ENCODE results near the gene TJP3. TPM values are rescaled to one million over a fixed set of nuclear protein-coding genes. Genes with fewer than 3 reads are reported as not detected.

Gene TJP3
- total and polyA plus RNA-seq, 2 experiments from 2014 or later: 18.2 to 23.9 TPM

DNA sequence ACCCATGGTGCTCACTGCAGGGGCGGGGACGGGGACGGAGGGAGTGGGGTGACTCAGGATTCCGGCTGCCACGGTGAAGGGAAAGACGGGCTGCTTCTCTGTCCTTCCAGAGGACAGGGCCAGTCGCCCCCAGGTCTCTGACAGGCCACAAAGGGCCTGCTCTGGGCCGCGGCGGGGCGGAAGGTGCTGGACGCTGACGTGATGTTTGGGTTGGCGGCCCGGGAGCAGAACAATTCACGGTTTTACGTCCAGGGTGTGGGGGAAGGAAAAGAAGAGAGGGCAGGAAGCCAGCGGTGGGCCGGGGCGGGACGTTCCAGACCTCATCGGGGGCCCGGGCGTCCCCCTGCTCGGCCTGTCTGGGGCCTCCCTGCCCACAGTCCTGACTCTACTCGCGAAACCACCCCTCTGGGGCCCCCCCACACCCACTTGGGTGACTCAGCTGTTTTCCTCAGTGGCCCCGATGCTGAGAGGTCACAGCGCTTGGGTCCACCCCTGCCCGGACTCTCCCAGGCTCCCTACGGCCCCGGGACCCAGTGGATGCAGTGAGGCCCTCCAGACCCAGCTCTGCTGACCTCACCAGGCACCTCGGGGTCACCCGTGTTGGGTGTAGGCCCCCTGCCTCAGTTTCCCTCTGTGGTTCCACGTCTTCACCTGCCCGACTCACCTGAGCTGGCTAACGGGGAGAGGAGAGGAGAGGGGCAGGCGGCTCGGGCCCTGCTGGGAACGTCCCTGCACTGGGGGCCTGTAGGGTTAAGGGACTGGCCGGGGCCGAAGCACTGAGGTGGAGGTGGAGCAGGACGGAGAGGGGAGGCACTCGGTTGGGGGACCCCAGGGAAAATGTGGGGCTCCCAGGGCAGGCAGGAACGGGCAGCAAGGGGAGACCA lies 37.1 kb upstream of the TJP3 start:
- no peak overlapping the region for H2AFZ ChIP-seq
- H3K4me3 Mint-ChIP-seq: no peak overlapping the region
- H3K27me3 Mint-ChIP-seq (ENCODE audit: insufficient read depth, low read depth, poor library complexity): peaks cover 9% of the 10 kb centered on the region

More for the DNA sequence above, 37.1 kb upstream of the TJP3 start:
- no peak overlapping the region for H3K4me2 ChIP-seq
- Mint-ChIP-seq H3K4me1 (peaks cover 21% of the 10 kb centered on the region), H3K36me3 (ENCODE audit: low read depth) (peaks cover 8% of the 10 kb centered on the region; the same call in 1 of the 3 replicates), H3K9me3 (no peaks in the 10 kb centered on the region), H3K27ac (peak overlapping the region; percentile 94)
- H4K20me1 ChIP-seq (replicated peaks; ENCODE audit: insufficient read depth): peaks cover 3% of the 10 kb centered on the region; the same call in 1 of the 2 replicates
- H3K4me1 ChIP-seq (ENCODE audit: insufficient read depth): peaks cover 6% of the 10 kb centered on the region; the same call in 1 of the 2 replicates
- H3K27ac ChIP-seq (ENCODE audit: low read depth): no peak overlapping the region
- H3K9me2 ChIP-seq (ENCODE audit: insufficient read depth): no peaks in the 10 kb centered on the region
- H3K4me3 ChIP-seq: no peak overlapping the region
- DNase-seq (ENCODE audit: low spot score) (no peak), ATAC-seq (peak; percentile 3; the same call in 1 of the 3 replicates)
- no peaks in the 10 kb centered on the region for H3K36me3 ChIP-seq (ENCODE audit: insufficient read depth)
- no peaks in the 10 kb centered on the region for H3F3A ChIP-seq (replicated peaks; ENCODE audit: low read depth)
- TF ChIP-seq EZH2phosphoT487 (IDR thresholded peaks at IDR 0.05; ENCODE audit: unreplicated experiment) (no peak), ZNF114 (CRISPR knock-in tag; IDR thresholded peaks at IDR 0.05) (no peak), ZNF331 (CRISPR knock-in tag; IDR thresholded peaks at IDR 0.05; ENCODE audit: low read depth) (no peak), STAT1 (IDR thresholded peaks at IDR 0.05; ENCODE audit: unreplicated experiment) (no peak), JUNB (IDR thresholded peaks at IDR 0.05; ENCODE audit: unreplicated experiment) (no peak), NANOG (IDR thresholded peaks at IDR 0.05; ENCODE audit: borderline replicate concordance) (no peak), POLR2AphosphoS5 (IDR thresholded peaks at IDR 0.05; ENCODE audit: low read depth) (no peak), EZH2 (IDR thresholded peaks at IDR 0.05; ENCODE audit: low read depth, unreplicated experiment) (no peak), CREB1 (CRISPR knock-in tag; IDR thresholded peaks at IDR 0.05; ENCODE audit: low read depth) (no peak)
- TF ChIP-seq, protein P1, sequence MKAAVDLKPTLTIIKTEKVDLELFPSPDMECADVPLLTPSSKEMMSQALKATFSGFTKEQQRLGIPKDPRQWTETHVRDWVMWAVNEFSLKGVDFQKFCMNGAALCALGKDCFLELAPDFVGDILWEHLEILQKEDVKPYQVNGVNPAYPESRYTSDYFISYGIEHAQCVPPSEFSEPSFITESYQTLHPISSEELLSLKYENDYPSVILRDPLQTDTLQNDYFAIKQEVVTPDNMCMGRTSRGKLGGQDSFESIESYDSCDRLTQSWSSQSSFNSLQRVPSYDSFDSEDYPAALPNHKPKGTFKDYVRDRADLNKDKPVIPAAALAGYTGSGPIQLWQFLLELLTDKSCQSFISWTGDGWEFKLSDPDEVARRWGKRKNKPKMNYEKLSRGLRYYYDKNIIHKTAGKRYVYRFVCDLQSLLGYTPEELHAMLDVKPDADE (IDR thresholded peaks at IDR 0.05): no peak
- TF ChIP-seq, protein P2, sequence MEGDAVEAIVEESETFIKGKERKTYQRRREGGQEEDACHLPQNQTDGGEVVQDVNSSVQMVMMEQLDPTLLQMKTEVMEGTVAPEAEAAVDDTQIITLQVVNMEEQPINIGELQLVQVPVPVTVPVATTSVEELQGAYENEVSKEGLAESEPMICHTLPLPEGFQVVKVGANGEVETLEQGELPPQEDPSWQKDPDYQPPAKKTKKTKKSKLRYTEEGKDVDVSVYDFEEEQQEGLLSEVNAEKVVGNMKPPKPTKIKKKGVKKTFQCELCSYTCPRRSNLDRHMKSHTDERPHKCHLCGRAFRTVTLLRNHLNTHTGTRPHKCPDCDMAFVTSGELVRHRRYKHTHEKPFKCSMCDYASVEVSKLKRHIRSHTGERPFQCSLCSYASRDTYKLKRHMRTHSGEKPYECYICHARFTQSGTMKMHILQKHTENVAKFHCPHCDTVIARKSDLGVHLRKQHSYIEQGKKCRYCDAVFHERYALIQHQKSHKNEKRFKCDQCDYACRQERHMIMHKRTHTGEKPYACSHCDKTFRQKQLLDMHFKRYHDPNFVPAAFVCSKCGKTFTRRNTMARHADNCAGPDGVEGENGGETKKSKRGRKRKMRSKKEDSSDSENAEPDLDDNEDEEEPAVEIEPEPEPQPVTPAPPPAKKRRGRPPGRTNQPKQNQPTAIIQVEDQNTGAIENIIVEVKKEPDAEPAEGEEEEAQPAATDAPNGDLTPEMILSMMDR (conservative IDR thresholded peaks at IDR 0.05; ENCODE audit: low read depth in 2 of 2): no peak
- TF ChIP-seq, protein P3, sequence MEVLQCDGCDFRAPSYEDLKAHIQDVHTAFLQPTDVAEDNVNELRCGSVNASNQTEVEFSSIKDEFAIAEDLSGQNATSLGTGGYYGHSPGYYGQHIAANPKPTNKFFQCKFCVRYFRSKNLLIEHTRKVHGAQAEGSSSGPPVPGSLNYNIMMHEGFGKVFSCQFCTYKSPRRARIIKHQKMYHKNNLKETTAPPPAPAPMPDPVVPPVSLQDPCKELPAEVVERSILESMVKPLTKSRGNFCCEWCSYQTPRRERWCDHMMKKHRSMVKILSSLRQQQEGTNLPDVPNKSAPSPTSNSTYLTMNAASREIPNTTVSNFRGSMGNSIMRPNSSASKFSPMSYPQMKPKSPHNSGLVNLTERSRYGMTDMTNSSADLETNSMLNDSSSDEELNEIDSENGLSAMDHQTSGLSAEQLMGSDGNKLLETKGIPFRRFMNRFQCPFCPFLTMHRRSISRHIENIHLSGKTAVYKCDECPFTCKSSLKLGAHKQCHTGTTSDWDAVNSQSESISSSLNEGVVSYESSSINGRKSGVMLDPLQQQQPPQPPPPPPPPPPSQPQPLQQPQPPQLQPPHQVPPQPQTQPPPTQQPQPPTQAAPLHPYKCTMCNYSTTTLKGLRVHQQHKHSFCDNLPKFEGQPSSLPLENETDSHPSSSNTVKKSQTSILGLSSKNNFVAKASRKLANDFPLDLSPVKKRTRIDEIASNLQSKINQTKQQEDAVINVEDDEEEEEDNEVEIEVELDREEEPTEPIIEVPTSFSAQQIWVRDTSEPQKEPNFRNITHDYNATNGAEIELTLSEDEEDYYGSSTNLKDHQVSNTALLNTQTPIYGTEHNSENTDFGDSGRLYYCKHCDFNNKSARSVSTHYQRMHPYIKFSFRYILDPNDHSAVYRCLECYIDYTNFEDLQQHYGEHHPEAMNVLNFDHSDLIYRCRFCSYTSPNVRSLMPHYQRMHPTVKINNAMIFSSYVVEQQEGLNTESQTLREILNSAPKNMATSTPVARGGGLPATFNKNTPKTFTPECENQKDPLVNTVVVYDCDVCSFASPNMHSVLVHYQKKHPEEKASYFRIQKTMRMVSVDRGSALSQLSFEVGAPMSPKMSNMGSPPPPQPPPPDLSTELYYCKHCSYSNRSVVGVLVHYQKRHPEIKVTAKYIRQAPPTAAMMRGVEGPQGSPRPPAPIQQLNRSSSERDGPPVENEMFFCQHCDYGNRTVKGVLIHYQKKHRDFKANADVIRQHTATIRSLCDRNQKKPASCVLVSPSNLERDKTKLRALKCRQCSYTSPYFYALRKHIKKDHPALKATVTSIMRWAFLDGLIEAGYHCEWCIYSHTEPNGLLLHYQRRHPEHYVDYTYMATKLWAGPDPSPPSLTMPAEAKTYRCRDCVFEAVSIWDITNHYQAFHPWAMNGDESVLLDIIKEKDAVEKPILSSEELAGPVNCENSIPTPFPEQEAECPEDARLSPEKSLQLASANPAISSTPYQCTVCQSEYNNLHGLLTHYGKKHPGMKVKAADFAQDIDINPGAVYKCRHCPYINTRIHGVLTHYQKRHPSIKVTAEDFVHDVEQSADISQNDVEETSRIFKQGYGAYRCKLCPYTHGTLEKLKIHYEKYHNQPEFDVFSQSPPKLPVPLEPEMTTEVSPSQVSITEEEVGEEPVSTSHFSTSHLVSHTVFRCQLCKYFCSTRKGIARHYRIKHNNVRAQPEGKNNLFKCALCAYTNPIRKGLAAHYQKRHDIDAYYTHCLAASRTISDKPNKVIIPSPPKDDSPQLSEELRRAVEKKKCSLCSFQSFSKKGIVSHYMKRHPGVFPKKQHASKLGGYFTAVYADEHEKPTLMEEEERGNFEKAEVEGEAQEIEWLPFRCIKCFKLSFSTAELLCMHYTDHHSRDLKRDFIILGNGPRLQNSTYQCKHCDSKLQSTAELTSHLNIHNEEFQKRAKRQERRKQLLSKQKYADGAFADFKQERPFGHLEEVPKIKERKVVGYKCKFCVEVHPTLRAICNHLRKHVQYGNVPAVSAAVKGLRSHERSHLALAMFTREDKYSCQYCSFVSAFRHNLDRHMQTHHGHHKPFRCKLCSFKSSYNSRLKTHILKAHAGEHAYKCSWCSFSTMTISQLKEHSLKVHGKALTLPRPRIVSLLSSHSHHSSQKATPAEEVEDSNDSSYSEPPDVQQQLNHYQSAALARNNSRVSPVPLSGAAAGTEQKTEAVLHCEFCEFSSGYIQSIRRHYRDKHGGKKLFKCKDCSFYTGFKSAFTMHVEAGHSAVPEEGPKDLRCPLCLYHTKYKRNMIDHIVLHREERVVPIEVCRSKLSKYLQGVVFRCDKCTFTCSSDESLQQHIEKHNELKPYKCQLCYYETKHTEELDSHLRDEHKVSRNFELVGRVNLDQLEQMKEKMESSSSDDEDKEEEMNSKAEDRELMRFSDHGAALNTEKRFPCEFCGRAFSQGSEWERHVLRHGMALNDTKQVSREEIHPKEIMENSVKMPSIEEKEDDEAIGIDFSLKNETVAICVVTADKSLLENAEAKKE (CRISPR knock-in tag; IDR thresholded peaks at IDR 0.05): no peak
- TF ChIP-seq, protein P4, sequence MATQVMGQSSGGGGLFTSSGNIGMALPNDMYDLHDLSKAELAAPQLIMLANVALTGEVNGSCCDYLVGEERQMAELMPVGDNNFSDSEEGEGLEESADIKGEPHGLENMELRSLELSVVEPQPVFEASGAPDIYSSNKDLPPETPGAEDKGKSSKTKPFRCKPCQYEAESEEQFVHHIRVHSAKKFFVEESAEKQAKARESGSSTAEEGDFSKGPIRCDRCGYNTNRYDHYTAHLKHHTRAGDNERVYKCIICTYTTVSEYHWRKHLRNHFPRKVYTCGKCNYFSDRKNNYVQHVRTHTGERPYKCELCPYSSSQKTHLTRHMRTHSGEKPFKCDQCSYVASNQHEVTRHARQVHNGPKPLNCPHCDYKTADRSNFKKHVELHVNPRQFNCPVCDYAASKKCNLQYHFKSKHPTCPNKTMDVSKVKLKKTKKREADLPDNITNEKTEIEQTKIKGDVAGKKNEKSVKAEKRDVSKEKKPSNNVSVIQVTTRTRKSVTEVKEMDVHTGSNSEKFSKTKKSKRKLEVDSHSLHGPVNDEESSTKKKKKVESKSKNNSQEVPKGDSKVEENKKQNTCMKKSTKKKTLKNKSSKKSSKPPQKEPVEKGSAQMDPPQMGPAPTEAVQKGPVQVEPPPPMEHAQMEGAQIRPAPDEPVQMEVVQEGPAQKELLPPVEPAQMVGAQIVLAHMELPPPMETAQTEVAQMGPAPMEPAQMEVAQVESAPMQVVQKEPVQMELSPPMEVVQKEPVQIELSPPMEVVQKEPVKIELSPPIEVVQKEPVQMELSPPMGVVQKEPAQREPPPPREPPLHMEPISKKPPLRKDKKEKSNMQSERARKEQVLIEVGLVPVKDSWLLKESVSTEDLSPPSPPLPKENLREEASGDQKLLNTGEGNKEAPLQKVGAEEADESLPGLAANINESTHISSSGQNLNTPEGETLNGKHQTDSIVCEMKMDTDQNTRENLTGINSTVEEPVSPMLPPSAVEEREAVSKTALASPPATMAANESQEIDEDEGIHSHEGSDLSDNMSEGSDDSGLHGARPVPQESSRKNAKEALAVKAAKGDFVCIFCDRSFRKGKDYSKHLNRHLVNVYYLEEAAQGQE (IDR thresholded peaks at IDR 0.05; ENCODE audit: unreplicated experiment): no peak
- H3K79me2 ChIP-seq (replicated peaks; ENCODE audit: insufficient read depth): peaks cover 8% of the 10 kb centered on the region; the same call in 1 of the 2 replicates
- H3K27me3 ChIP-seq (ENCODE audit: insufficient read depth): no peaks in the 10 kb centered on the region

Measured in GM23338 (cell line).